Measurements from ENCODE around the gene TJP2.

Gene TJP2

GRCh38 chr9:69147041-69147834 is 26.8 kb upstream of the TJP2 start:
- DNase-seq (ENCODE audit: low read depth) = no peak
- no peak for TF ChIP-seq CTCF (conservative IDR thresholded peaks at IDR 0.05; ENCODE audit: low read depth, low read length)
- H3K4me3 ChIP-seq (ENCODE audit: low read length) = no peak overlapping the region

- no peak for DNase-seq (ENCODE audit: low read depth)
- no peak overlapping the region for H3K4me3 ChIP-seq (ENCODE audit: low read length)
- peak; percentile 46 for TF ChIP-seq CTCF (conservative IDR thresholded peaks at IDR 0.05; ENCODE audit: low read depth, low read length)
These were observed 24.7 kb upstream of the TJP2 start for GRCh38 chr9:69149321-69149807.

GRCh38 chr9:69151506-69151905 is 22.6 kb upstream of the TJP2 start:
- TF ChIP-seq CTCF (conservative IDR thresholded peaks at IDR 0.05; ENCODE audit: low read depth, low read length) = no peak
- DNase-seq (ENCODE audit: low read depth) = no peak
- H3K4me3 ChIP-seq (ENCODE audit: low read length) = no peak overlapping the region

GRCh38 chr9:69153707-69154521 is 20.2 kb upstream of the TJP2 start:
- no peak for DNase-seq (ENCODE audit: low read depth)
- H3K4me3 ChIP-seq (ENCODE audit: low read length) = no peak overlapping the region
- TF ChIP-seq CTCF (conservative IDR thresholded peaks at IDR 0.05; ENCODE audit: low read depth, low read length) = no peak

- no peak for DNase-seq (ENCODE audit: low read depth)
- H3K4me3 ChIP-seq (ENCODE audit: low read length) = no peak overlapping the region
- no peak for TF ChIP-seq CTCF (conservative IDR thresholded peaks at IDR 0.05; ENCODE audit: low read depth, low read length)
These were observed 18.6 kb upstream of the TJP2 start for GRCh38 chr9:69155341-69156030.

- DNase-seq (ENCODE audit: low read depth) = peak; percentile 52
- peak; percentile 32 for TF ChIP-seq CTCF (conservative IDR thresholded peaks at IDR 0.05; ENCODE audit: low read depth, low read length)
These were observed 16.2 kb upstream of the TJP2 start for GRCh38 chr9:69157751-69158466.

More at GRCh38 chr9:69157751-69158466, 16.2 kb upstream of the TJP2 start:
- no peak overlapping the region for H3K4me3 ChIP-seq (ENCODE audit: low read length)
